UCSD-AML1 (cell line): ENCODE measurements around the gene PAK6.
A peak's percentile ranks its signal among the peaks of the same experiment; 100 is the strongest.

Source experiments
- DNase-seq: peaks from one replicate; lab custom pipeline; 2025; ENCODE audit not compliant: unreplicated experiment; lab: John Stamatoyannopoulos, UW

The PAK6 gene

DNA sequence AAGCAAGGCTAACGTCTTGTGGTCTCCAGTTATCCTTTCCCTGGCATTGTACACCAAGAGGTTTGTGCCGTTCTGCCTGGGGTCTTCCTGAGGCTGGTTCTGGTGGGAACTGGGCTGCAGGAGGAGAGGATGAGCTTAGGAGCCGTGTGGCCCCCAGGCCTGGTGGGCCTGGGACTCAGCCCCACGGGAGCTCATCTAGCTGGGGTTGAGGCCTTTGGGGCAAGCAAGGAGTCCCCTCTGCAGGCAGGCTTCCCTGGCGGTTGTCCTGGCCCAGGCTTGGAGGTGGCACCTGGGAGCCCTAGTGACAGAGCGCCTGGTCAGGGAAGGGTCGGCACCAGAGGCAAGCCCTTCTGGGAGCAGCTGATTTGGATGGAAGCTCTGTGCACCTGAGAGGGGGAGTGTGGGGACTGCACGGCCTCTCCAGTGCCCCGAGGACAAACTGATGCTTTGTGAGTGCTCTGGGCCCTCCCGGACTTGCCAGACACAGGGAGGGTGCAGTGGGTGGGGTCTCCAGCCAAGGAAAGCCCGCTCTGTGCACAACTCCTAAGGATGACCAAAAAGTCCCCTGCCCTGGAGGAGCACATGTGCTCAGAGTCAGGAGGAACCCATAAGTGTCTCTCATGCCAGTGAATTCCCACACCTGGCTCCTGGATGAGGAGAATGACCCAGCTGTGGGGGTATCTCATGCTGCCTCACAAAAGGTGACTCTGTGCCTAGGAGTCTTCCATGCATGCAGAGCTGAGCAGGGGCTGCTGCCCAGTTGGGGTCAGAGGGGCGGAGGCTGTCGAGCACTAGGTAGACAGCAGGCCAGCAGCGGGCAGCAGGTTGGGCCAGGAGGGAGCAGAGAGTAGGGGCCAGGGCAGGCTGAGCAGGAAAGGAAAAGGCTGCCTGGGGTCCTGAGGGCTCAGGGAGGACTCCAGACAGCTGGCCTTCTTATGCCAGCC lies 2.7 kb downstream of the PAK6 start:
- no peak for DNase-seq

DNA sequence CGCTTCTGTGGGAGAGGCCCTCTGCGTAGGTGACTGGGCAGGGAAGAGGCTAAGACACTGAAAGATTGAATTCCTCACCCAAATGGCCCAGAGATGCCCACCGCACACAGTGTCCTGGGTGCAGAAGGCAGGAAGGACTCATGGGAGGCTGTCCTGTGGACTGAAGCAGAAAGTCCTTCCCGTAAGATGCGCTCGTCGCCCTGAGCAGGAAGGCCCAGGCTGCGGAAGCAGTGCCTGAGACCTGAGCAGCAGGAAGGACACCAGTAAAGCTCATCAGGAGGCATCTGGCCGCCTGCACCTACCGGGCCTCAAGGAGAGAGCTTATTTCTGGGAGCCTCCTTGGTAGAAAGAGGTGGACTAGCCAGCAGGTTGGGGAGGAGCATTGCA lies 3.3 kb downstream of the PAK6 start:
- no peak for DNase-seq

- no peak for DNase-seq
These were observed 3.7 kb downstream of the PAK6 start for GRCh38 chr15:40242601-40243000.

DNA sequence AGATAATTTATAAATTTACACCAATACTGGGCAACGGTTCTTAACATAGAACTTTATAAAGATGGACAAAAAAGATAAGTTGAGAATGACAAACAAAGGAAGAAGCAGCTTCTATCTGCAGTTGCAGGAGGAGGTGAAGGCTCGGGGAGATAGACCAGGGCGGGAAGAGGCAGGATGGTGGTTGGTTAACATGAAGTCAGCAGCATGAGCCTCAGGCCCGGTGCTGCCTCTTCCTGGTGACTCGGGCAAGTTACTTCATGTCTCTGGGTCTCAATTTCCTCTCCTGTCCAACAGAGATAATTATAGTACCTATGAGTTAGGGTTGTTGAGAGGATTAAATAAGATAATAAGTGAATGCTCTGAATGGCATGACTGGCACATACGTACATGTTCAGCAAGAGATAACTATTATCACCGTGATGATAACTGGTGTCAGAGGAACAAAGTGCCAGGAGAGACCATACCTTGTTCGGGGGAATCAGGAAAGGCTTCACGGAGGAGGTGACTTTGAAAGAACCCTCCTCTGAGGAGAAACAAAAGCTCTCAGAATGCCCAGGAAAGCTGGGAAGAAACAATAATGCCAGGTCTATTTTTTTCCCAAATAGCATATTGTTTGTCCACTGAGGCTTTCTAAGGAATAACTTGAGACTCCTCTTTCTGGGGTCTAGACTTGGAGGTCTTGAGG lies 4.4 kb downstream of the PAK6 start:
- DNase-seq = no peak

DNA sequence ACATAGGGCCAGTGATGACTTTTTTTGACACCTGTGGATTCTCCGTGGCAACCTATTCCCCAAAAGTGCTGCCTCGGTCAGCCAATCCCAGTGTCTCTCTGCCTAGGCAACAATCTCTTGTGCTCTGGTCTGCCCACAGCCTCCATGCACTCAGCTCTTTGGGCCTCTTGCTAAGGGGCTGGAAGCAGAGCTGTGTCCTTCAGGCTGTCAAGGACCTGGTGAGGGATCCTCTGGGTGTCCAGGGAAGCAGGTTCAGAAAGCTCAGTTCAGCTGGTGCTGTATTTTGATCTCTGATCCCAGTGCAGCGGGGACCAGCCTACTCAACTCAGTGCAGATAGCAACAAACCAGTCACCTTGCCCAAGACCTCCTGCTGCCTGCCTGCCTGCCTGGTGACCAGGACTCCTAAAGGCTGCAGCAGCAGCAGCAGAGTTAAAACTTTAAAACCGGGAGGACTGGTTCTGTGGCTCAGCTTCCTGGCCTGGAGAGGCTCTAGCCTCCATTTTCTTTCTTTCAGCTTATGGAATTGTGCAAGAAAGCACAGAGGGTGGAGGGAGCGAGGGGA lies 6.2 kb downstream of the PAK6 start:
- no peak for DNase-seq

GRCh38 chr15:40245666-40246450 lies 7.0 kb downstream of the PAK6 start:
- DNase-seq = peak; percentile 49

DNA sequence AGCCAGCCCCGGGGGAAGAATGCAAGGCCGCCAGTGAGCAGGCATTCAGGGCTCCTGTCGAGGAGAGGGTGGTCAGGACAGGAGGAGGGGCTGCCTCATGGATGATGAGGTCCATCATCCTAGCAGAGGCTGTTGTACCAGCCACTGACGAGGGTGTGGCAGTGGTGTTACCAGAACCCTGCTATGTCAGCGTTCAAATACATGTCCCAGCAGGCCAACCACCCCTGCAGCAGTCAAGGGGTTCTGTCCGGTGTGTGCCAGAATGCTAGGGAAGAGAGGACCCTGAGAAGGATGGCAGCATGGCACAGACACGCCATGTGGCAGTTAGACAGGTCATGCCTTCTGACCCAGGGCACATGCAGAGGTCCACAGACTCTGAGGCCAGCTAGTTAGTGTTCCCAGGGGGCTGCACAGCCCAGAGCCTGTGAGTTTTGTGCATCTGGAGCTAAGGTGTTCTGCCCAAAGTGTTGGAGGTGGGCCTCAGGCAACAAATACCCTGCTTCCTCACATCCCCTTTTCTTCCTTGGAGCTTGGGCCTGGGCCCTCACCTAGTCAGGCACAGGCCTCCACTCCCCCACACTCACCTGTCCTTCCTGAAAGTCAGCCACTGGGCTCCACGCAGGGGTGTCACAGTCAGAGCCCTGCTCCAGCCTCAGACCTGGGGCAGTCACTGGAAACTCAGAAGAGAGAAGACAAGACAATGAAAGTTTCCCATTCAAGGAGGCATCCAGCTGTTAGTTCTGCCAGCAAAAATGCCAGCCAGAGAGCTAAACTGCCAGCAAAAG lies 7.8 kb downstream of the PAK6 start:
- DNase-seq = no peak

DNA sequence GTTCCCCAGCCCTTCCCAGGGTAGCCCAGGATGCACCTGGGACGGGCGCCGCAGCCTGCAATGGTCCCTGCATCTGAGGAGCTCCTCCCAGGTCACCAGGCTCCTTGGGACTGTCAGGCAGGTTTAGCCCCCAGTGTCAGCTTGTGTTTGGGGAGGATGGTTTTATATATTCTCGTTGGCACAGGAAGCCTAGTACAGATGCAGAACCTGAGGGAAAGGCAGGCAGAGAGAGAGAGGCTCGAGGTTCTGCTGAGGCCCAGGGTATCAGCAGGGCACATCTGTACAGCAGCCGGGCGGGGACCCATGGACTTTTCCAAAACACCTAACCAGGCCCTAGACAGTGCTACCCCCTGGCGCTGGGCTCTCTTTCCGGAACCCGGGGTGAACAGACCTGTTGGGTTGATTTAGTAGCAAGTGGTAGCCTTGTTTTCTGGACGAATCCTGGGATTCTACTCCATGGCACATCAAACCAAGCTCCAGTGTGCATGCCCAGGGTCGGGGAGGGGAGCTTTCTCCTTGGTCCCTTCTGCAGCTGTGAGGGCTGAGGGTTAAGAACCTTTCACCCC lies 8.6 kb downstream of the PAK6 start:
- DNase-seq = no peak

- no peak for DNase-seq
These were observed 9.3 kb downstream of the PAK6 start for GRCh38 chr15:40248006-40248783.

DNA sequence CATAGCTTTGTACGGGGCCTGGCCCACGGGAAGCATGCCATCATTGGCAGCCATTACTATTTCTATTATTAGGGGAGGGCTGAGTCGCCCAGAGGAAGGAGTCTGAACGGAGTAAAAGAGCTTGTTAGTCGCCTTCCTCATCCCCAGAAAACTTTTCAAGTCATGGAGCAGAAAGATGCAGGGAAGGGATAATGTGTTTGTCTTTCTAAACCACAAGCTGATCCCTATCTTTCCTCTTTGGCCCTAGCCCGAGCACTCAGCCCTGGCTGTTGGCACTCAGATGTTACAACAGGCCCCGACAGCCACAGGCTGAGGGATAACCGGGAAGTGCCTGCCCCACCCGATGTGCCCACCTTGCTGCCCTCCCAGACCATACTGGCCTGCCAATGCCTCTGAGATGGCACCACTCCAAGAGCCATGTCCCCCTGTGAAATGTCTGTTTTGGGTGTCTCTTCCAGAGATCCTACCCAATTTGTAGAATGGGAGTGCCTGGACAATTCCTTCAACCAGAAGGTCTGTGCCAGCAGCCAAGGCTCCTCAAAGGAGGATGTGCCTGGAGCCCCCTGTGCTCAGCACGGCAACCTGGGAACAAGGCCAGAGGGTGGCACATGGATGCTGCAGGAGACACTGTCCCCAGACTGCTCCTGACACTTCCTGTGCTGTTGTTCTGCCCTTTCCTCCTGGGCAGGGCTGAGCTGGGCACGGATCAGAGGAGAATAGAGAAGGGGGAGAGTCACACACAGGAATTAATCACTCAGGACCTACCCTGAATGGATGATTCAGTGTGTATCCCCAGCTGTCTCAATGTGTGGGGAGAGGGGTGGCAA lies 10.8 kb downstream of the PAK6 start:
- peak; percentile 44 for DNase-seq

- no peak for DNase-seq
These were observed 11.4 kb downstream of the PAK6 start for GRCh38 chr15:40250304-40250656.

DNA sequence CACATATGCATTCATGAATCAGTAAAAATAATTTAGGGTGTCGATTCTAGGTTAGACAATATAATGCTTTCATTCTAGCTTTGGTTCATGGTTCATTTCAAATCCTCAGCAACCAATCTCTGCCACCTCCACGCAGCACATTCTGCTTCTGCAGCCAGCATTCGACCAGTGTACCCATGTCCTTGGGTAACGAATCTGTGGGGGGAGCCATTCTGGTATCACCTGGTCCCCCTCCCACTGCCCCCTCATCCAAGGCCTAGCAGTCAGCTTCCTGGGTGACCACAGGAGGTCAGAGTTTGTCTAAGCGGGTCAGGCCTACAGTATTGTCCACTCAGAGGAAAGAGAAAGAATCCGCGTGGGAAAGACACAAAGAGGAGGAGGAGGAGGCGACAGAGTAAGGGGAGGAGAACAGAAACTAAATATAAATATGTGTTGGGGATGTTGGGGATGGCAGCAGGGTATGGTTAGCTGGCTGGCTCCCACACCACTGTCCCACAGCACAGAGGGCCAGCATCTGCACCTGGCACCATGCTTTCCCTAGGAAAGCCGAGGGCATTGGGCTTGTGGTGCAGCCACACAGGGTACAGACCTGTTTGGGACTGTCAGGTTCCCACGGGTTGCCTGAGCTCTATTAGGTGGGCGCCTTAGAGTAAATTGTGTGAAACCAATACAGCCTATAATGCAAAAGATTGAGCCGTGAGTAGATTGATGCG lies 12.1 kb downstream of the PAK6 start:
- no peak for DNase-seq

DNA sequence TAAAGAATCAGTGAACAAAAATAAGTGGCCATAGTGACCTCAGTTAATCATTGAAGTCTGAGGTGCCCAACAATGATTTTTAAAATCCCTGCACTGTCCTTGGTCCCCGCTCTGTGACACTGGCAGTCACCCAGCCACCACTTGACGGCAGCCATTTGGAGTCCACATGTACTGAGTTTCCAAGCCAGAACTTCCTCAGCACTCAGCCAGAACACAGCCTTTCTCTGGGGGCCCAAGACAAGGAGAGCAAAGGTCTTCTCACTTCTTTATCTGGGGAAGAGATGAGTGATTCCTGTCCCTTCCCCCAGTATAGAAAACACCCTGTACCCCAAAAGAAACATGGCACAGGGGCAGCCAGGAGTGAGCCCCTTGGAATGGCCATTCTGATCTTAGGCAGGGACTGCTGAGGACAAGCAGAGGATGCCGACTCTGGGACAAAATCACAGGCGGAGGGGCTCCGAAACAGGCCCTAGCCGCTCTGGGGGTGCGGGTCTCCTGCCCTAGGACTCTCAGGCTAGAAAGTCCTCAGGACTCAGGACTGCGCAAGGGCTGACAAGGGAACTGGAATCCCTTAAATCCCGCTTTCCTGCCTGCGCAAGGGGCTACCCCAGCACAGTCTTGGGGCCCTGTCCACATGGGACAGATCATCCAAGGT lies 12.8 kb downstream of the PAK6 start:
- DNase-seq = no peak

GRCh38 chr15:40252141-40252437 lies 13.2 kb downstream of the PAK6 start:
- no peak for DNase-seq

GRCh38 chr15:40252438-40253166 lies 13.7 kb downstream of the PAK6 start:
- no peak for DNase-seq

DNA sequence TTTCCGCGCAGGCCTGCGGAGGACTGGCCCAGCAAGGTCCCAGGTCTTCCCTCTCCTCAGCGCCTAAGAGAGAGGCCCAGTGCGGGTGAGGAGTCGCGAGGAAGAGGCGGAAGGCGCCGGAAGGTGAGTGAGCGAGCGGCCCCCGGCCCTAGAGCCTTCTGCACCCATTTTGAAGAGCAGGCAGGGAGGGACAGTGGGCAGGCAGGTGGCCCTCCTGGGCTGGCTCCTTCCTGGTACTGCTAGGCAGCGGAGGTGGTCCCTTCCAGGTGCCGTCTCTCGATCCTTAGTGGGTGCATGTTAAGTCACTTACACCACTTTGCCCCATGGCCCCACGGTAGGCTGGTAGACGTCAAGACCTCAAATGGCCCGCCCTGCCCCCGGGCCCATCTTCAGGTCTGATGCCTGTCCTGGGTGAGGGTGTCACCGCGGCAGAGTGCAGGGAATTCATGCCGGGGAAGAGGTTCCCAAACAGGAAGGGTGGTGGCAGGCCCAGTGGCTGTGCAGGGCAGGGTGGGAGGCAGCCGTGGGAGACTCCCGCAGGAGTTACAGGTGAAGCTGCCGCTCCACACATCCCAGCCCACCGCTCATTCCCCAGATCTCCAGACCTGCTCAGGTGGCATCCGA lies 14.4 kb downstream of the PAK6 start:
- no peak for DNase-seq

DNA sequence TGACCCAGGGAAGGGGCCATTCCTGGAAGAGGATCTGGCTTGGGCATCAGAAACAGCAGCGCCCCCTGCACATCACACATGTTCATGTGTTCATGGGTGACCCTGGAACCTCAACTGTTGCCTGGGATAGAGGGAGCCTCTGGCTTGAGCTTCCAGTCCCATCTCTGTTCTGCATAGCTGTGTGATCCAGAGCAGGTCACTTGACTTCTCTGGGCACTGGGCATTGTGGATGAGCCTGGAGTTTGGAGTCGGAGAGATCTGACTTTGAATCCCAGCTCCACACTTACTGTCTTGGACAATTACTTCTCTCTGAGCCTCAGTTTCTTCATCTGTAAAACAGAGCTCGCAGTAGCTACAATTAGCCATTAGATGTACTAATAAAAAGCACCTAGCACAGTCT lies 15.6 kb downstream of the PAK6 start:
- no peak for DNase-seq
